ENCODE results near the gene MAX. TPM values are rescaled to one million over a fixed set of nuclear protein-coding genes. Genes with fewer than 3 reads are reported as not detected.

MAX gene
- total and polyA plus RNA-seq, 2 of the 4 experiments (the other 2 are of a cell fraction), result 45.2 to 51.8 TPM

DNA sequence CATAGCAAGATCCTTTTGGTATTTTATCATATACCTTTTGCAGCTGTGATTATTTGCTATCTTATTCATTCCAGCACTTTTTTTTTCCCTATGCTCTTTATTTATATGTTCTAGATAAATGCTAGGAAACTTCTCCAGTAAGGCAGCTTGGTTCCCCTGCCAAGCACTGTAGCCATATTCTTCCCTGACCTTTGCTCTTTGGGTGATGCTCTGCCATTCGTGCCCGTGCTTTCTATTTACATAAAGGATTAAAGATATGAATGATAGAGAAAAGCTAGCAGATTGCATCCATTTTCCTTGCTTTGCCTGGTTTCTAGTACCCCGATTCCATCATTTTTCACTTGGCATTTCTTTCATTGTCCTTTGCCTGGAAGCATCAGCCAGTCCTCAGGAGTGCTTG is 73.4 kb downstream of the MAX start:
- Histone ChIP-seq H3K4me3 (ENCODE audit: insufficient read depth, low read depth, low read length) (no peak overlapping the region), H4K8ac (ENCODE audit: low read depth in 2 of 2, low read length in 2 of 2) (no peak overlapping the region), H4K20me1 (ENCODE audit: insufficient read depth, low read length) (no peaks in the 10 kb centered on the region), H2BK15ac (ENCODE audit: low read depth, low read length) (no peak overlapping the region), H3K23ac (ENCODE audit: low read depth, low read length) (no peak overlapping the region), H3K9ac (ENCODE audit: low read depth, low read length) (no peak overlapping the region), H2BK120ac (ENCODE audit: low read depth, low read length) (no peak overlapping the region), H2BK5ac (ENCODE audit: low read depth, low read length, poor library complexity, severe bottlenecking) (no peak overlapping the region), H3K4ac (ENCODE audit: low read depth, low read length) (no peak overlapping the region), H2AK9ac (replicated peaks; ENCODE audit: low read depth, low read length, poor library complexity) (no peak overlapping the region), H4K5ac (ENCODE audit: low read depth, low read length) (no peak overlapping the region), H3K27ac (ENCODE audit: insufficient read depth, low read length) (no peak overlapping the region; the same call in 1 of the 2 replicates), H3K14ac (replicated peaks; ENCODE audit: low read depth, low read length) (no peak overlapping the region), H3K56ac (ENCODE audit: extremely low read depth, insufficient read depth, low read length) (no peak overlapping the region), H3K79me1 (ENCODE audit: low read depth in 1 of 2, low read length in 2 of 2) (no peaks in the 10 kb centered on the region; a peak in 1 of 4 replicates), H2AFZ (replicated peaks; ENCODE audit: low read length, poor library complexity) (no peak overlapping the region), H3K4me2 (ENCODE audit: low read depth, low read length) (peak overlapping the region; percentile 2; the same call in 1 of the 2 replicates), H3K18ac (ENCODE audit: low read depth, low read length) (no peak overlapping the region), H4K91ac (ENCODE audit: insufficient read depth, low read depth, low read length) (no peak overlapping the region), H3K4me1 (ENCODE audit: control insufficient read depth, insufficient read depth, low read length) (peaks cover 2% of the 10 kb centered on the region; the same call in 1 of the 2 replicates), H3K9me3 (ENCODE audit: control insufficient read depth, insufficient read depth, low read length) (no peaks in the 10 kb centered on the region), H2AK5ac (ENCODE audit: low read depth, low read length) (no peak overlapping the region), H3K9me1 (ENCODE audit: insufficient read depth, low read length) (peaks cover 2% of the 10 kb centered on the region; the same call in 1 of the 2 replicates), H2BK20ac (ENCODE audit: low read depth, low read length) (no peak overlapping the region), H3K36me3 (ENCODE audit: control insufficient read depth, insufficient read depth, low read length) (peaks cover 11% of the 10 kb centered on the region), H3K27me3 (ENCODE audit: control insufficient read depth, insufficient read depth, low read length) (no peaks in the 10 kb centered on the region)
- intact Hi-C loops (cut with micrococcal nuclease) (no loop called here), dilution Hi-C loops (cut with HindIII; ENCODE audit: low sequenced_read_pairs, unreplicated experiment) (no loop called here), in situ Hi-C loops (cut with MboI; ENCODE audit: low sequenced_read_pairs) (no loop called here)
- BruUV-seq (replicated peaks), result no TSS peak
- ATAC-seq (ENCODE audit: low read depth) (peak; percentile 85), DNase-seq (peak; percentile 32)
- CTCF ChIA-PET, result interaction anchor here (0.6 to 2.6 kb wide), 2 partner anchors 9 to 206 kb away, joined by 3 to 8 read pairs; no protein-coding TSS in a partner anchor
- no CpG with 5 or more reads among the region's 3 CpGs for WGBS, 2 experiments (ENCODE audit: extremely low coverage in 2 of 2, insufficient read length in 1 of 2)
- POLR2A ChIA-PET (ENCODE audit: unreplicated experiment), result no interaction called here
- peak; percentile 69 for TF ChIP-seq BHLHE40 (IDR thresholded peaks at IDR 0.05; ENCODE audit: low read depth, low read length)
- no peak for TF ChIP-seq MAZ (IDR thresholded peaks at IDR 0.05; ENCODE audit: borderline replicate concordance, low read depth, low read length)
- no peak for TF ChIP-seq NFE2L2 (IDR thresholded peaks at IDR 0.05; ENCODE audit: low read depth, low read length)
- TF ChIP-seq POLR2A (IDR thresholded peaks at IDR 0.05; ENCODE audit: low read depth, low read length), result no peak
- TF ChIP-seq SMC3 (IDR thresholded peaks at IDR 0.05; ENCODE audit: low read depth, low read length), result no peak
- TF ChIP-seq MAFK (IDR thresholded peaks at IDR 0.05; ENCODE audit: low read depth, low read length), result no peak

Measured in IMR-90 (cell line).